GM19193 (cell line): ENCODE results near the gene ADA.

ENCODE experiments used
- POLR2A ChIP-seq: IDR thresholded peaks from 4 replicates; pipeline ENCODE4 v1.6.1; 2011; ENCODE audit not compliant: insufficient read depth, insufficient read length; ENCODE audit errors: extremely low read depth

The ADA gene

GRCh38 chr20:44649976-44650375 is 1.5 kb downstream of the ADA start:
- TF ChIP-seq POLR2A, result no peak

GRCh38 chr20:44649126-44649525 is 2.4 kb downstream of the ADA start:
- TF ChIP-seq POLR2A, result no peak

GRCh38 chr20:44648579-44648978 is 2.9 kb downstream of the ADA start:
- TF ChIP-seq POLR2A, result no peak

GRCh38 chr20:44648068-44648467 is 3.4 kb downstream of the ADA start:
- no peak for TF ChIP-seq POLR2A

- no peak for TF ChIP-seq POLR2A
Observed at GRCh38 chr20:44646641-44647274, 4.7 kb downstream of the ADA start.

- peak; percentile 32 for TF ChIP-seq POLR2A
Observed at GRCh38 chr20:44646023-44646640, 5.4 kb downstream of the ADA start.

- TF ChIP-seq POLR2A, result peak; percentile 11
Observed at GRCh38 chr20:44644667-44645131, 6.8 kb downstream of the ADA start.

- no peak for TF ChIP-seq POLR2A
Observed at GRCh38 chr20:44644230-44644617, 7.3 kb downstream of the ADA start.

GRCh38 chr20:44643596-44644229 is 7.8 kb downstream of the ADA start:
- TF ChIP-seq POLR2A, result no peak

- no peak for TF ChIP-seq POLR2A
Observed at GRCh38 chr20:44643154-44643519, 8.4 kb downstream of the ADA start.

GRCh38 chr20:44642203-44643153 is 9.0 kb downstream of the ADA start:
- TF ChIP-seq POLR2A, result no peak

GRCh38 chr20:44641325-44641724 is 10.2 kb downstream of the ADA start:
- no peak for TF ChIP-seq POLR2A

GRCh38 chr20:44640522-44640921 is 11.0 kb downstream of the ADA start:
- TF ChIP-seq POLR2A, result no peak

- TF ChIP-seq POLR2A, result no peak
Observed at GRCh38 chr20:44637522-44638372, 13.8 kb downstream of the ADA start.
